HK-2 (cell line): ENCODE results near the gene MYORG.
A peak's percentile ranks its signal among the peaks of the same experiment; 100 is the strongest.

ENCODE experiments used
- DNase-seq: peaks from one replicate; pipeline ENCODE4 v3.0.0-alpha.2; 2018; ENCODE audit not compliant: unreplicated experiment

MYORG gene

GRCh38 chr9:34334337-34334824 lies 42.3 kb downstream of the MYORG start:
- DNase-seq = no peak

GRCh38 chr9:34333836-34334235 lies 42.9 kb downstream of the MYORG start:
- no peak for DNase-seq

GRCh38 chr9:34332076-34332964 lies 44.4 kb downstream of the MYORG start:
- no peak for DNase-seq

GRCh38 chr9:34331196-34331595 lies 45.5 kb downstream of the MYORG start:
- no peak for DNase-seq

GRCh38 chr9:34328987-34329832 lies 47.5 kb downstream of the MYORG start, which contains the start of the genes KIF24 and NUDT2:
KIF24 (minus strand) TSS chr9:34329268; CDS start chr9:34311346, 17,922 bp downstream.
NUDT2 (plus strand) TSS chr9:34329569; CDS start chr9:34339040, 9,471 bp downstream.
- peak; percentile 92 for DNase-seq

GRCh38 chr9:34328500-34328986 lies 48.2 kb downstream of the MYORG start:
- DNase-seq = no peak

- DNase-seq = no peak
Observed at GRCh38 chr9:34326690-34327089, 50.0 kb downstream of the MYORG start.

- DNase-seq = no peak
Observed at GRCh38 chr9:34322899-34323591, 53.7 kb downstream of the MYORG start.

GRCh38 chr9:34321451-34321850 lies 55.2 kb downstream of the MYORG start:
- DNase-seq = no peak

- no peak for DNase-seq
Observed at GRCh38 chr9:34318163-34318790, 58.4 kb downstream of the MYORG start.

- no peak for DNase-seq
Observed at GRCh38 chr9:34317436-34317835, 59.3 kb downstream of the MYORG start.
